Measurements from ENCODE around the gene AGBL1. TPM values are rescaled to one million over a fixed set of nuclear protein-coding genes. Genes with fewer than 3 reads are reported as not detected.

Gene AGBL1
- total RNA-seq, 1 donor from 2014 or later, result not detected

- DNase-seq (ENCODE audit: extremely low spot score, unreplicated experiment), result no peak
- Mint-ChIP-seq H3K9me3 (ENCODE audit: unreplicated experiment) (no peaks in the 10 kb centered on the region), H3K4me3 (ENCODE audit: unreplicated experiment) (no peak overlapping the region), H3K27me3 (ENCODE audit: unreplicated experiment) (no peaks in the 10 kb centered on the region), H3K27ac (ENCODE audit: unreplicated experiment) (no peak overlapping the region), H3K36me3 (ENCODE audit: unreplicated experiment) (no peaks in the 10 kb centered on the region), H3K4me1 (ENCODE audit: unreplicated experiment) (no peaks in the 10 kb centered on the region)
- TF ChIP-seq, protein P1, sequence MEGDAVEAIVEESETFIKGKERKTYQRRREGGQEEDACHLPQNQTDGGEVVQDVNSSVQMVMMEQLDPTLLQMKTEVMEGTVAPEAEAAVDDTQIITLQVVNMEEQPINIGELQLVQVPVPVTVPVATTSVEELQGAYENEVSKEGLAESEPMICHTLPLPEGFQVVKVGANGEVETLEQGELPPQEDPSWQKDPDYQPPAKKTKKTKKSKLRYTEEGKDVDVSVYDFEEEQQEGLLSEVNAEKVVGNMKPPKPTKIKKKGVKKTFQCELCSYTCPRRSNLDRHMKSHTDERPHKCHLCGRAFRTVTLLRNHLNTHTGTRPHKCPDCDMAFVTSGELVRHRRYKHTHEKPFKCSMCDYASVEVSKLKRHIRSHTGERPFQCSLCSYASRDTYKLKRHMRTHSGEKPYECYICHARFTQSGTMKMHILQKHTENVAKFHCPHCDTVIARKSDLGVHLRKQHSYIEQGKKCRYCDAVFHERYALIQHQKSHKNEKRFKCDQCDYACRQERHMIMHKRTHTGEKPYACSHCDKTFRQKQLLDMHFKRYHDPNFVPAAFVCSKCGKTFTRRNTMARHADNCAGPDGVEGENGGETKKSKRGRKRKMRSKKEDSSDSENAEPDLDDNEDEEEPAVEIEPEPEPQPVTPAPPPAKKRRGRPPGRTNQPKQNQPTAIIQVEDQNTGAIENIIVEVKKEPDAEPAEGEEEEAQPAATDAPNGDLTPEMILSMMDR (IDR thresholded peaks at IDR 0.05), result no peak
Observed at GRCh38 chr15:86634992-86635638, 555.4 kb downstream of the AGBL1 start.

GRCh38 chr15:86644339-86644738 is 564.7 kb downstream of the AGBL1 start:
- Mint-ChIP-seq H3K27ac (ENCODE audit: unreplicated experiment) (no peak overlapping the region), H3K9me3 (ENCODE audit: unreplicated experiment) (no peaks in the 10 kb centered on the region), H3K27me3 (ENCODE audit: unreplicated experiment) (no peaks in the 10 kb centered on the region), H3K36me3 (ENCODE audit: unreplicated experiment) (no peaks in the 10 kb centered on the region), H3K4me3 (ENCODE audit: unreplicated experiment) (no peak overlapping the region), H3K4me1 (ENCODE audit: unreplicated experiment) (no peaks in the 10 kb centered on the region)
- no peak for DNase-seq (ENCODE audit: extremely low spot score, unreplicated experiment)
- TF ChIP-seq, protein P1 (IDR thresholded peaks at IDR 0.05), result no peak

- Mint-ChIP-seq H3K4me1 (ENCODE audit: unreplicated experiment) (no peaks in the 10 kb centered on the region), H3K27me3 (ENCODE audit: unreplicated experiment) (no peaks in the 10 kb centered on the region), H3K9me3 (ENCODE audit: unreplicated experiment) (peaks cover 4% of the 10 kb centered on the region), H3K27ac (ENCODE audit: unreplicated experiment) (no peak overlapping the region), H3K36me3 (ENCODE audit: unreplicated experiment) (no peaks in the 10 kb centered on the region), H3K4me3 (ENCODE audit: unreplicated experiment) (no peak overlapping the region)
- TF ChIP-seq, protein P1 (IDR thresholded peaks at IDR 0.05), result no peak
- DNase-seq (ENCODE audit: extremely low spot score, unreplicated experiment), result no peak
Observed at GRCh38 chr15:86645925-86646500, 566.3 kb downstream of the AGBL1 start.

DNA sequence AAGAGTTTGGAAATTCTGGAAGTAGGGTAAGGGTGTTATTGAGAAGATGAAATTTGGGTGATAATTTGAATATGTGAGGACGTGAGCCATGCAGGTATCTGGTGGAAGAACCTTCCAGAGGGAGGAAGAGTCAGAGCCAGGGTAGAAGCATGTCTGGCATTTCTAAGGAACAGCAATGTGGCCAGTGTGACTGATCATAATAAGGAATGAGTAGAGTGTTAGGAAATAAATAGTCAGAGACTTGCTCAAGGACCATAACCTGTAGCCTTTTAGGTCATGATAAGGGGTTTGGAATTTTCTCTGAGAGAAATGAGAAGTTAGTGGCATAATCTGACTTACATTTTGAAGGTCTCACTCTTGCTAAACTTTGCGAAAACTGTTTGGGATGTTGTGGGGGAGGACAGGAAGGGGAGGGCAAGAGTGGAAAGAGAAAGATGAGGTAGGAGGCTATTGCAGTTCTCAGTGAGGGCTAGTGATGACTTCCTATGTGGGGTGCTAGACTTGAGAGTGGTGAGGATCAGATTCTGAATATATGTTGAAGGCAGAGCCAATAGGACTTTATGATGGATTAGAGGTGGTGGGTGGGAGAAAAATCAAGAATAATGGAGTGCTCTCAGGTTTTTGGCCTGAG is 568.3 kb downstream of the AGBL1 start:
- Mint-ChIP-seq H3K27ac (ENCODE audit: unreplicated experiment) (no peak overlapping the region), H3K36me3 (ENCODE audit: unreplicated experiment) (no peaks in the 10 kb centered on the region), H3K4me1 (ENCODE audit: unreplicated experiment) (no peaks in the 10 kb centered on the region), H3K27me3 (ENCODE audit: unreplicated experiment) (no peaks in the 10 kb centered on the region), H3K9me3 (ENCODE audit: unreplicated experiment) (peaks cover 5% of the 10 kb centered on the region), H3K4me3 (ENCODE audit: unreplicated experiment) (no peak overlapping the region)
- TF ChIP-seq, protein P1 (IDR thresholded peaks at IDR 0.05), result no peak
- no peak for DNase-seq (ENCODE audit: extremely low spot score, unreplicated experiment)

- no peak overlapping the region for H3K4me3 Mint-ChIP-seq (ENCODE audit: unreplicated experiment)
- H3K27ac Mint-ChIP-seq (ENCODE audit: unreplicated experiment), result no peak overlapping the region
- no peaks in the 10 kb centered on the region for H3K4me1 Mint-ChIP-seq (ENCODE audit: unreplicated experiment)
- TF ChIP-seq, protein P1 (IDR thresholded peaks at IDR 0.05), result no peak
- no peaks in the 10 kb centered on the region for H3K36me3 Mint-ChIP-seq (ENCODE audit: unreplicated experiment)
- DNase-seq (ENCODE audit: extremely low spot score, unreplicated experiment), result no peak
- H3K9me3 Mint-ChIP-seq (ENCODE audit: unreplicated experiment), result peaks cover 17% of the 10 kb centered on the region
- H3K27me3 Mint-ChIP-seq (ENCODE audit: unreplicated experiment), result no peaks in the 10 kb centered on the region
Observed at GRCh38 chr15:86649277-86649676, 569.6 kb downstream of the AGBL1 start.

Measured in osteocyte (in vitro differentiated cells).